ENCODE measurements around the gene NEK6.

NEK6 gene

GRCh38 chr9:124256517-124257069, 1.2 kb upstream of the NEK6 start:
- H3K27ac ChIP-seq: no peak overlapping the region
- H3K4me3 ChIP-seq: no peak overlapping the region
- TF ChIP-seq CTCF (IDR thresholded peaks at IDR 0.05): no peak
- DNase-seq (ENCODE audit: low spot score): no peak

- H3K4me3 ChIP-seq: peak overlapping the region; percentile 98
- no peak for TF ChIP-seq CTCF (IDR thresholded peaks at IDR 0.05)
- H3K27ac ChIP-seq: peak overlapping the region in 1 of 2 donors; percentile 96
- DNase-seq (ENCODE audit: low spot score): no peak
Measured at GRCh38 chr9:124257070-124257843, 492 bp upstream of the NEK6 start.

GRCh38 chr9:124258607-124259157, 933 bp downstream of the NEK6 start:
- H3K27ac ChIP-seq: peak overlapping the region; percentile 81 to 96
- DNase-seq (ENCODE audit: low spot score): no peak
- TF ChIP-seq CTCF (IDR thresholded peaks at IDR 0.05): no peak

GRCh38 chr9:124259158-124259808, 1.5 kb downstream of the NEK6 start:
- no peak for TF ChIP-seq CTCF (IDR thresholded peaks at IDR 0.05)
- Histone ChIP-seq H3K27ac (peak overlapping the region; percentile 81 to 96), H3K4me3 (peak overlapping the region; percentile 98)
- DNase-seq (ENCODE audit: low spot score): peak; percentile 92

More at GRCh38 chr9:124258607-124259157, 933 bp downstream of the NEK6 start:
- peak overlapping the region; percentile 98 for H3K4me3 ChIP-seq

GRCh38 chr9:124260769-124261603, 3.2 kb downstream of the NEK6 start:
- DNase-seq (ENCODE audit: low spot score): no peak
- peak overlapping the region; percentile 81 to 96 for H3K27ac ChIP-seq
- TF ChIP-seq CTCF (IDR thresholded peaks at IDR 0.05): no peak
- peak overlapping the region; percentile 98 for H3K4me3 ChIP-seq

GRCh38 chr9:124261736-124262648, 4.2 kb downstream of the NEK6 start:
- H3K27ac ChIP-seq: peak overlapping the region; percentile 81 to 96
- TF ChIP-seq CTCF (IDR thresholded peaks at IDR 0.05): no peak
- peak overlapping the region; percentile 98 for H3K4me3 ChIP-seq
- no peak for DNase-seq (ENCODE audit: low spot score)

Data from coronary artery (tissue), 2 donors.